CD4-positive, alpha-beta T cell treated with Interleukin-4 for 1 hour (primary cell): ENCODE measurements around the gene VPS35L.
"Not testable (repeated sequence)": the region's sequence is repeated elsewhere in the genome, so short reads cannot be mapped to it uniquely, and the experiment has no call there.

Experiments used
- DNase-seq, 2 donors: peaks; one replicate each; pipeline ENCODE4 v3.0.0-alpha.2; 2020 to 2022

The VPS35L gene

DNA sequence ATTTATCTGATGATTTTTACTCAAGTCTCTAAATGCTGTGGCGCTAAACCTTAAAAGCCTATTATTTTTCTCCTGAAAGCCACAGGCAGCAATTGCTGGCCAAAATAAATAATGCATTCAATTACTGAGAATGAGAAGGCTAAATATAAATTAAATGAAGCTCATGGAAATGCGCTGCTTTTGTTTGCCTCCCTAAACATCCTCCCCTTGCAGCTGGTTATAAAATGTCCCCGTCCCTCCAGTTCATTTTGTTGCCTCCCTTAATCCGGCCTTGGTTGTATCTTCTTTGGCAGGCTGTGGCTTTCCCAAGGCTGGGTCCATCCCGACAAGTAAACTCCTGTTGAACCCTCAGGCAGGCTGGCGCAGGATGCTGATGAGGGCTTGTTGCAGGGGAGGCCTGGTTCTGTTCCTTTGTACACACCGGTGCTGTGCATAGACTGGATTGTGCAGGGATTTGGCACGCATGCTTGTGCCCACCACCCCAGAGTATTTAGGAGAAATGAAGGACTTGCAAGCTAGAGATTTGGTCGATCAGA, 99.8 kb downstream of the VPS35L start:
- no peak for DNase-seq

DNA sequence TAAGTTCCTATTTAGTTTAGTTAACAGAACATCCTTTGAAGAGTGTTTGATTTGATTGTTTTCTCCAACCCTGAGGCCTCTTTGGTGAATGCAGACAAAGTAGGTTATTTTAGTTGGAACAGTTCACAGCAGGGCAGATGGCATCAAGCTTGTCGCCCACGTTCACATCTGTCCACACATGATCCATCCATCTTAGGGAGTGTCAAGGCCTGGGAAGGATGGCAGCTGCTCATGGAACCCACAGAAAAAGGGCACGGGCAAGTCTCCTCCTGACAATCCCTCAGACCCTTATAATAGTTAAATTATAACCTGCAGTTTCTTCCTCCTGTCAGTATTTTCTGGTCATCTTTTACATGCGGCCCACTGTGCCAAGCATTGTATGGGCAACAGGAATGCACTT, 102.3 kb downstream of the VPS35L start:
- no peak for DNase-seq

DNA sequence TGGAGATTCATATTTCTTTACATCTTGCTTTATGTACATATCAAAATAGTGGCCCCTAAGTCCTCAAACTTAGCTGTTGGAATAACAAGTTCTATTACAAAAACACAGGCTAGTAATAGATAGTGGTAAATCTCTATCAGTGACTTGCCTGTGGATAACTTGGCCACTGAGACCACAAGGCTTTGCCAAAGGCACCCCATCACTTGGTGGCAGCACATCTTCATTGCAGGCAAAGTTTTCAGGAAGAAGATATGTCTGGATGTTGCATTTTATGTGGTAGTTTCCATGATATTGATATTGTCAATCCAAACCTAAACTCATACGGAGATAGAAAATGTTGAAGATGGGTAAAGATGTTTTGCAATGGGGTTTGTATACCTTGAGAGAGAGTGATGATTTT, 104.1 kb downstream of the VPS35L start:
- DNase-seq: no peak

DNA sequence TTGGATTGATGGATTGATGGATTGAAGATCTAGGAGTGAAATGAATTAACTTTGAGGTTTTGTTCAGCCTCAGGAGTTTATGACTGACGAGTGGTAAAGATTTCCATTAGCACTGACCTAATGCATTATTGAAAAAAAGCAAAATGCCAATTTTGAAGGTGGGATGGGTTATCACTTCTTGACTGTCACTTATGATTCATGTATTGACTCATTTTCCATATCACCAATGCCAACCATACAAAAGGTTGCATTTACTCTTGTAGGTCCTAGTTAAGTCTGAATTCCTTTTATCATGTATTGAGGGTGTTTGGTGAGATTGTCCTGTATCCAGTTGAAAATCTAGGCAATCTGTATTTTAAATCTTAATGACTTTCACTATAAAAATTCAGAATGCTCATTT, 104.9 kb downstream of the VPS35L start:
- DNase-seq: no peak

DNA sequence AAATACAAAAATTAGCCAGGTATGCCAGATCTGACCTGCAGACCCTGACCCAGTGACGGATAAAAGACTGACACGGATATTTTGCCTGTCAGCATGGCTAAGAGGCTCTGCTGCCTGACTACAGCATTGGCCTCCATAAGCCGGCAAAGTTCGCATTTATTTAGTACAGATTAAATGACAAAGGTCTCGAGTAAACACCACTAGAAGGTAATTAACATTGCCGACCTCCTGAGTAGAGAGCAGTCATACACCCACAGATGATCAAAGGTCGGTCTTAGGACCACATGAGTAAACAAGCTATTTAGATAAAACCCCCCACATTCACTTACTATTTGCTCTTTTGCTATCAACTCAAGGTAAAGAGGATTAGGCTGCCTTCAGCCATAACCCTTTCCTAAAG, 106.8 kb downstream of the VPS35L start:
- no peak for DNase-seq

DNA sequence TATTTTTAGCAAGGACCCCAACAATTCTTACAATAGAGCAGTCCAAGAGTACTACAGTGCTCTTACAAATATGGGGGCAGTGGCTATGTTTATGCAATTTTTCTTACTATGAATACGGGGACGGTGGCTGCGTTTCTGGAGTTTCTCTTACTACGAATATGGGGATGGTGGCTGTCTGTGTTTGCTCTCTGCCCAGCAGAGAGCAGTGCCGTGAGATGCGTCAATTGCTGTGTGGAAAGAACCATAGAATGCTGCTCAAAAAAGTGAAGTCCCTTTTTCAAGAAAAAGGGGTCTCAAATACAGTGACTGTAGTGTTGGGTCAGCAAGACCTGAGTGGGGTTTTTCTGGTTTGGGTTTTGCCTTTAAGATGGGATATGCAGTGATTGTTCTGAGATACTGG, 108.7 kb downstream of the VPS35L start:
- DNase-seq: no peak

DNA sequence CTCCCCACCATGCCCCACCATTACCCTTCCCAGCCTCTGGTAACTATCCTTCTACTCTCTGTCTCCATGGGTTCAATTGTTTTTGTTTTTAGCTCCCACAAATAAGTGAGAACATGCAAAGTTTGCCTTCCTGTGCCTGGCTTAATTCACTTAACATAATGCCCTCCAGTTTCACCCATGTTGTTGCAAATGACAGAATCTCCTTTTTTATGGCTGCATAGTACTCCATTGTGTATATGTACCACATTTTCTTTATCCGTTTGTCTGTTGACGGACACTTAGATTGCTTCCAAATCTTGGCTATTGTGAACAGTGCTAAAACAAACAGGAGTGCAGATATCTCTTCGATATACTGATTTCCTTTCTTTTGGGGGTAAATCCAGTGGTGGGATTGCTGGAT, 109.8 kb downstream of the VPS35L start:
- DNase-seq: not testable (repeated sequence)

DNA sequence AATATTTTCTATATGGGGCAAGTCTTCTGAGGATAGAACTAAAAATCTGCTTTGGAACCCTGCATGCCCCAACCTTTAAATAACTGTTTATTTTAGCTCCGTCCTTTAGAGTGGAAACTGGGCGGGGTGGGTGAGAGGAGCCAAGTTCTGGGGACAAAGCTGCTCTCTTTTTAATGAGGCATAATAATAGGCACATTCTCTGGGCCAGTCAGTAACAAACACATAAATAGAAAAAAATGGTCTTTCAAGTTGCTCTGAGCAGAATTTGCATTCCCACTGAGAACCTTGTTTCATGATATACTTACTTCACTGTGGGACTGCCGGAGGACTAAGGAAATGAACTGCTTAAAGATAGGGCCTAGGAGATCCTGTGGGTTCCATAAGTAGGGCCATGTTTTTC, 111.0 kb downstream of the VPS35L start:
- DNase-seq: no peak

DNA sequence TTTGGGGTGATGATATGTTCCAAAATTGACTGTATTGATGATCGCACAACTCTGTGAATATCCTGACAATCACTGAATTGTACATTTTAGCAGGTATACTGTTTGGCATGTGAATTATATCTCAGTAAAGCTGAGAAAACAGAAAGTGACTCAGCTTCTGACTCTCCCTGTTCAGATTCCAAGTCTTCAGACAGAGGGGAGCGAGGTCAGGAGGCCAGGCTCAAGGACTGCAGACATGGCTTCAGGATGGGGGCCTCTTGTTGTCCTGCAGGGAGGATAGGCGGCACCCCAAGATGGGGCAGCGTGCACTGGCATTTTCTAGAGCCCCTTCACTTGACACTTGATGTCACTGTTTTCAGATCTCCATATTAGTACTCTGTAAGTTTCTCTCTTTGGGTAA, 116.9 kb downstream of the VPS35L start:
- DNase-seq: no peak

DNA sequence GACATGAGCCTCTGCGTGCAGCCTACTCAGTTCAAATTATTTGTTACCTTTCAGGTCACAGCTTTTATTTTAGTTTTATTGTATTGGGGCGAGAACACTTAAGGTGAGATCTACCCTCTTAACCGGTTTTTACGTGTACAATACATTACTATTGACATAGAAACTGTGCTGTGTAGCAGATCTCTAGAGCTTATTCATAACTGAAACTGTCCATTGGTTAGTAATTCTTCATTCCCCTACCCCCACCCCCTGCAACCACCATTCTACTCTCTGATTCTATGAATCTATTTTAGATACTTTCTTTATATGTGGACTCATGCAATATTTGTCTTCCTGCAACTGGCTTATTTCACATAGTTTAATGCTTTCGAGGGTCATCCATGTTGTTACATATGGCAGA, 119.0 kb downstream of the VPS35L start:
- no peak for DNase-seq

DNA sequence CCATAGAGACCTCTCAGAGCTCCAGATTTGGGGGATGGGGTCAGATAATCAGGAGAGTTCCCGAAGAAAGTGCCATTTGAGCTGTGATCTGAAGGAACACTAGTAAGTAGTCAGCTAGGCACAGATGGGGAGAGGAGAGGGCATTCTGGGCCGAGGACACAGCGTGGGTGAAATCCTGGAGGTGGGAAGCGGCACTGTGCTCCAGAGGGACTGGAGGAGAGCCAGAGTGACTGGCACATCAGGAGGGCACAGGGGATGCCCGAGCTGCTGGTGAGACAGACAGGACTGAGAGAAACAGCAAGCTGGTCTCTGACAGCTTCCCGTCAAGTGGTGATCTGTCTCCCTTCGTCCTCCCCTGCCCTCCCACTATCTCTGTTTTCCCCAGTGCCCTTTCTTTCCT, 121.9 kb downstream of the VPS35L start:
- DNase-seq: no peak

DNA sequence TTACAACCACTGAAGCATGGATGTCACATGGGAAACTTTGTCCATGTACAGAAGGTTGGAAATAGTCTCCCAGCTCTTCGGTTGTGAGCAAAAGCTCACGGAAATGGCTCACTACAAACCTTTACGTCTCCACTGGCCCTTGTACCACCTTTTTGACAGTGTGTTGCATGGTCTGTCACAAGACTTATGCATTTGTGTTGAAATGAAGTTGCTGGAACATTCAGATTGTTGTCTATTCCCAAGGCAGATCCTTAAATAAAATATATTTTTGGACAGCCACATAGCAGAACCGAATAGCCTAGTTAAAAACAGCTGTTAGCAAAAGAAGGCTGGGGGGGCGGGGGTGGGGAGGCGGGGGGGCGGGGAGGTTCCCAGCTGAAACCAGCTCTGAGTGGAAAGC, 123.3 kb downstream of the VPS35L start:
- no peak for DNase-seq

DNA sequence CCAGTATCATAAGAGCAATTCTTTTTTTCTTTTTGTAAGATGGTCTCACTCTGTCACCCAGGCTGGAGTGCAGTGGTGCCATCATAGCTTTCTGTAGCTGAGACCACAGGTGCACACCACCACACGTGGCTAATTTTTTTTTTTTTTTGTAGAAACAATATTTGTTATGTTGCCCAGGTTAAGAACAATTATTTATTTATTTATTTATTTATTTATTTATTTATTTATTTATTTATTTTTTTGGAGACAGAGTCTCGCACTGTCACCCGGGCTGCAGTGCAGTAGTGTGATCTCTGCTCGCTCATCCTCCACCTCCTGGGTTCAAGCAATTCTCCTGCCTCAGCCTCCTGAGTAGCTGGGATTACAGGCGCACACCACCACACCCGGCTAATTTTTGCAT, 123.8 kb downstream of the VPS35L start:
- not testable (repeated sequence) for DNase-seq

DNA sequence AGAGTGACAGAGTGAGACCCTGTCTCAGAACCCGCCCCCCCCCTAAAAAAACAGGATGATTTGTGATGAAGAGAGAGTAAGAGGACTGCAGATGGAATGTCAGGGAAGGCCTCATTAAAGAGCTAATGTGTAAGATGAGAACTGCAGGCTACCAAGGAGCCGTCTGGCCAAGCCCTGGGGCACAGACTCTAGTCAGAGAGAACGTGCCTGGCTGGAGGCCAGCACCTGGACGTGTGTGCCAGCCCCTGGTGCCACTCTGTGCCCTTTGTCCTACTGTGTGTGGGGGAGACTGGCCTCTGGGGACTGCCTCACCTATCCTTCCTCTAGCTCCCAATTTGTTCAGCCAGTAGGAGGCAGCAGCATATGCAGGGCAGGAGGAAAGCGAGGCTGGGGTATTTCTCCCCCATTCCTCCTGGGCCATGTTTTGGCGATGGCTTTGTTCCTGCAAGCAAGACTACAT, 125.4 kb downstream of the VPS35L start:
- DNase-seq: no peak

DNA sequence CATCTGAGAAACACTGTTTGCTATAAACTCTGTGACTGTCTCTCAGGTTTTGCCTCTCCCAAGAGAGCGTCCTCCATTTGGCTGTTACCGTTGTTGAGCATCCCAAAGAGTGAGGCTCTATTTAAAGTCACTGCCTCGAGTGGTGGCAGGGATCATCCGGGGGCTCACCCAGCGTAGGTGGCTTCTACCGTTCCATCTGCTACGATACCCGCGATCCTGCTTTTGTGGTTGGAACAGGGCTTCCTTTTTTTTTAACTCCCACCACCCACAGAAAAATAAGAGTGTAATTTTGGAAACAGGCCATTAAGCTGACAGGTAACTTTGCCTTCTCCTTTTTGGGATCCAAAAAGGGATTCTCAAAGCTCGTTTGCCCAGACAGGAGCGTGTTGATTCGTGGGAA, 126.1 kb downstream of the VPS35L start:
- no peak for DNase-seq

DNA sequence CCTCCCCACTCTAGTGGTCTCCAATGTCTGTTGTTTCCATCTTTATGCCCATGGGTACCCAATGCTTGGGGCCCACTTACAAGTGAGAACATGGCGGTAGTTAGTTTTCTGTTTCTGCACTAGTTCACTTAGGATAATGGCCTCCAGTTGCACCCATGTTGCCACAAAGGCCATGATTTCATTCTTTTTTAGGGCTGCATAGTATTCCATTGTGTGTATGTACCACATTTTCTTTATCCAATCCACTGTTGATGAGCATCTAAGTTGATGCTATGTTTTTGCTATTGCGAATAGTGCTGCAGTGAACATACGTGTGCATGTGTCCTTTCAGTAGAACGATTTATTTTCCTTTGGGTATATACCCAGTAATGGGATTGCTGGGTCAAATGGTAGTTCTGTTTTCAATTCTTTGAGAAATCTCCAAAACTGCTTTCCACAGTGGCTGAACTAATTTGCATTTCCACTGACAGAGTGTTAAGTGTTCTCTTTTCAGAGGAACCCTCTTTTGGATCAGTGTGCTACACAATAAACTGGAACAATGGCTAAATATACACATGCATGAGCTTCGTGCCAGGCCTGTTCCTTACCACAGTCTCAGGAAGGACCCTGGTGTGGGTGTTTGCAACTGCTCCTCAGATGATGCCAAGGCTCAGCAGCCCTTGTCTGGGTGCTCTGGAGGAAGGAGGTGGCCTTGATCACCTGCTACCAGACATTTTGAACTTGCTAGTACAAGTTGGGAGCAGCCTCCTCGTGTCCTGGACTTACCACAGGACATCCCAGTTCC, 128.1 kb downstream of the VPS35L start:
- DNase-seq: no peak

DNA sequence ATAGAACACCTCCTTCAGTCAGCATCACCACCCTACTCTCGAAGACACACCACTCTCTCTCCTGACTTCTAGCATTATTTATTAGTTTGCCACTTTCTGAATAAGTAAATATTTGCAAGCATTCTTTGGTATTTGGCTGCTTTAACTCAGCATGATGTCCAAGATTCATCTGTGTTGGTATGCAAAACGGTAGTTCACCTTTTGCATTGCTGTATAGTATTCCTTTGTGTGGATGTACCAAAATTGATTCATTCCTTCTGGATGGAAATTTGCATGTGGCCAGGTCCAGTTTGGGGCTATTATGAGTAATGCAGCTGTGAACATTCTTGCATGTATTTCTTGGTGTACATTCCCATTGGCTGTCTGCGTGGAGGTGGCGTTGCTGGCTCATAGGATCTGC, 129.7 kb downstream of the VPS35L start:
- no peak for DNase-seq

DNA sequence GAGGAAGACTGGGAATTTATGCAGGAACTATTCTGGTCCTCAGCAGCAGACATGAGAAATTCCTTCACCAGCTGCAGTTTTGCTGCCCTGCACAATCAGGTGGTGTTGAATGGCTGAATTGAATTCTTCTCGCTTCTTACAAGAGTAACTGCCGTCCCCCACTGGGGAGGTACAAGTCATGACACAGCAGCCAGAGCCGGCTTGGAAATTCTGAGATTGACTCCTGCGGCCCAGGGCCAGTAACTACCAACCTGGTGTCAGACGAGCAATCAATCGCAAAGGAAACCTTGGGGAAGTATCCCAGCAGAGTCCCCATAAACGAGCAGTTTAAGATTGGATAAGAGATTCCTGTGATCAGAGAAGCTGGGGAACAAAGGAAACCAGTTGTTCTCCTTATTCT, 131.8 kb downstream of the VPS35L start:
- DNase-seq: no peak

DNA sequence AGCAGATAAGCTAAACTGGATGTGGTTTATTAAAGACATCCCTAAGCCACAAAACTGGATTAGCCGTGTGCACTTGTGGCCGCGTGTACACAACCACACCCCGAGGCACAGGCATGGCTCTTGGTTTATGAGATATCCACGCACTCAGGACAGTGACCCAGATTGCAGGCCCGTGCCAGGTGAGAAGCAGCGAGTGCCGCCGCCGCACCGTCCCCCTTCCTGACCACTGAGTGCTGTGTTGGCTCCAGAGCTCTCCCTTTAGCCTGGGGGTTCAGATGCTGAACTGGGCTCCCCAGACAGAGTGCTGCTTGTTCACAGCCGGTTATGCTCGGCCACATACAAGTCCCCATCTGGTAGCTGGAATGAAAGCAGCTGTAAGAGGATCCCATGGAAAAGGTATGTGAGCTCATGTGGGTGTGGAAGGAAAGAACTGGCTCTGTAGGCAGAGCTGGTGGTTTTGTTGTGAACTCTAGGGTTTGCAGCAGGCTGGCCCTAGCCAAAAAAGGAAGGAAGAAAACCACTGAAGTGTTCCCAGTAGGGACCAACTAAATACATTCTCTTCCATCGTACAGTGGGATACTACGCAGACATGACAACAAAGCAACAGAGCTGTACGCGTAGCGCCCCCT, 133.0 kb downstream of the VPS35L start:
- no peak for DNase-seq

DNA sequence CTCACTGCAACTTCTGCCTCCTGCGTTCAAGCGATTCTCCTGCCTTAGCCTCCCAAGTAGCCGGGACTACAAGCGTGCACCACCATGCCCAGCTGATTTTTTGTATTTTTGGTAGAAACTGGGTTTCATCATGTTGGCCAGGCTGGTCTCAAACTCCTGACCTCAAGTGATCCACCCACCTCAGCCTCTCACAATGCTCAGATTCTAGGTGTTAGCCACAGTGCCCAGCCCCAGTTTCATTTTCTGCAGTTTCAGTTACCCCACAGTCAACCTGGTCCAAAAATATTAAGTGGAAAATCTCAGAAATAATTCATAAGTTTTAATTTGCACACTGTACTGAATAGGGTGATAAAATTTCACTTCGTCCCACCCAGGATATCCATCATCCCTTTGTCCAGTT, 133.8 kb downstream of the VPS35L start:
- no peak for DNase-seq

DNA sequence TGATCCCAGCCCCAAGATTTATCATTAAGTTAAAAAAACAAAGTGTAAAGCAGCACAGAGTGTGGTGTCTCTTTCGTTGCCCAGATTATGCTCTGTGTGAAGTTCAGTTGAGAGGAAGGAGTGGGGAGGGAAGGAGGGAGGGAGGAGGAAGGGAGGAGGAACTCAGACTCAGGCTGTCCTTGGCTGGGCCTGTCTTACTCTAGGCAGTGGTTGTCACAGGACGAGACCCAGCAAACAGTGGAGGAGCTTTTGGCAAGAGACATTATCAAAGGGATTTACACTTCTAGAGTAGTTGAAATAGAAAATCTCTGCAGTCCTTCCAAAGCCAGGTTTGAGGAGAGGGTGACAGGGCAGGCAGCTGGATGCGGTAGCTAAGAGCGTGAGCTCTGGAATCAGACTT, 134.7 kb downstream of the VPS35L start:
- DNase-seq: no peak

DNA sequence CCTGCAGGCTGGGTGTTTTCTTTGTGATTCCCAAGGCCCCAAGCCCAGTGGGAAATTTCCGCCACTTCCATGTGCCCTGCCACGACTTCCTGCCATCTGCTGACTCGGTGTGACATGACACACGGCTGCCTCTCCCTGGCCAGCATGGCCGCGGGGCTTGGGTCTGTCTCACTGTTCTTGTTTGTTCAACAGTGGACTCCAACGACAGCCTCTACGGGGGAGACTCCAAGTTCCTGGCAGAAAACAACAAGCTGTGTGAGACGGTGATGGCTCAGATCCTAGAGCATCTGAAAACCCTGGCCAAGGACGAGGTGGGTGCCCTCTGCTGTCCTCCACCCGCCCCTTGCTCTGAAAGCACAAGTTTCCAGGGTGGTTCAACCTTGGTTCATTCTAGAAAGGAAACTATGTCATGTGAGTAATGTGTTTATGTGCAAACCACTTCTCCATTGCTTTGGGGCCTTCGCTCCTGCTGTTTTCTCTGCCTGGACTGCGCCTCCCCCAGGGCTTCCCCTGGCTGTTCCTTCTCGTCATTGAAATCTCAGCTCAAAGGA, 135.7 kb downstream of the VPS35L start:
- DNase-seq: no peak

DNA sequence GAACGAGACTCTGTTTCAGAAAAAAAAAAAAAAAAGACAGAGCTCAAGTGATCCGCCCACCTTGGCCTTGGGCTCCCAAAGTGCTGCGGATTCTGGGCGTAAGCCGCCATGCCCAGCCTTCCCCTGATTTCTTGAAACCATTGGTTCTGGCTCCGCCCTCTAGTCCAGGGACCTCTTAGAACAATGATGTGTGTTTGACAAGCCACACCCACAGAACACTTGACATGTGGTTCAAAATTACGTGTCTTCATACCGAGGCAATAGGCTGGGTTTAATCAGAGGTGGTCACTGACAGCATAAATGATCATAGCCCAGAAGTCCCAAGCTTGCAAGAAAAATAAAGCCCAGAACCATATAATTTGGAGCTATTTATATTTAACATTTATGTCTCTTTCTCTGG, 139.5 kb downstream of the VPS35L start:
- DNase-seq: no peak

DNA sequence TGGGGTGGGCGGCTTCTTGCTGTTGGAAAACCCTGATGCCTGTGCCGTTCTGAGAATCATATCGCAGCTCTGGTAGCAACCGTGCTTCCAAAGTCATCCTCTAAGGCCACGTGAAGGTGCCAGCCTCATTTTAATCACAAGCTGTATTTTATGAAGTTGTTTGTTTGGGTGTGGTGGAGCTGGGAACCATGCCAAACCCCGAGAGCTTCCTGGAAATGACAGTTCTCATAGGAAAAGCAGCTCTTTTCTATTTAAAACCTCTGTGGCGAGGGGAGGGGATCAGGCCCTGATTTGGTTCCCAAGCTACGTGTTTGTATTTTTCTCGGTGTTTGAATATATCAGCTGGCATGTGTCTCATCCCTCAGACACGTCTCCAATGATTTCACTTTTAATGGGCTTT, 140.8 kb downstream of the VPS35L start:
- peak; percentile 81 to 86 for DNase-seq
